GM23338 (cell line): ENCODE results near the gene KPTN.

Experiments
- CTCF ChIP-seq, 2 experiments: fragments of 200-600 bp in 1 of 2; sonication (generic) in 1 of 2; conservative IDR thresholded peaks; 2 replicates each; pipeline versions ENCODE4 v1.5.1 to v1.6.1; 2016 to 2017; ENCODE audit warnings: antibody characterized with exemption in 2 of 2, low read depth in 2 of 2, mild to moderate bottlenecking in 2 of 2, moderate library complexity in 1 of 2
- ETS1 ChIP-seq: IDR thresholded peaks from 2 replicates; pipeline ENCODE4 v1.6.1; 2016; ENCODE audit warnings: antibody characterized with exemption
- EZH2 ChIP-seq: fragments of 200-600 bp; sonication (generic); IDR thresholded peaks from one replicate; pipeline ENCODE4 v1.8.0; 2017; ENCODE audit warnings: antibody characterized with exemption, mild to moderate bottlenecking, low read depth; ENCODE audit not compliant: unreplicated experiment
- EZH2phosphoT487 ChIP-seq: fragments of 200-600 bp; sonication (generic); IDR thresholded peaks from one replicate; pipeline ENCODE4 v1.8.1; 2018; ENCODE audit warnings: antibody characterized with exemption; ENCODE audit not compliant: unreplicated experiment
- JUNB ChIP-seq: IDR thresholded peaks from one replicate; pipeline ENCODE4 v1.6.1; 2016; ENCODE audit warnings: antibody characterized with exemption; ENCODE audit not compliant: unreplicated experiment
- POLR2AphosphoS5 ChIP-seq: IDR thresholded peaks from 2 replicates; pipeline ENCODE4 v1.6.1; 2016; ENCODE audit warnings: antibody characterized with exemption, low read depth
- REST ChIP-seq: IDR thresholded peaks from one replicate; pipeline ENCODE4 v1.6.1; 2018; ENCODE audit warnings: antibody characterized with exemption; ENCODE audit not compliant: unreplicated experiment
- STAT1 ChIP-seq: IDR thresholded peaks from one replicate; pipeline ENCODE4 v1.6.1; 2016; ENCODE audit warnings: antibody characterized with exemption; ENCODE audit not compliant: unreplicated experiment
- ZNF331 ChIP-seq: fragments of 250-450 bp; sonication (Bioruptor Pico); IDR thresholded peaks from 2 replicates; pipeline ENCODE4 v1.5.0; 2020; ENCODE audit warnings: low read depth, mild to moderate bottlenecking, moderate library complexity

- TF ChIP-seq CTCF (conservative IDR thresholded peaks at IDR 0.05; ENCODE audit: low read depth in 2 of 2) (no peak), EZH2 (no peak), ZNF331 (CRISPR knock-in tag) (no peak), STAT1 (no peak), POLR2AphosphoS5 (no peak), JUNB (no peak), EZH2phosphoT487 (no peak), REST (no peak), ETS1 (no peak)
Measured at GRCh38 chr19:47450478-47450877, 33.5 kb downstream of the KPTN start.
